Activated CD4-positive, alpha-beta memory T cell treated with anti-CD3 and anti-CD28 coated beads for 36 hours (primary cell): ENCODE results near the gene TBC1D8. TPM values are rescaled to one million over a fixed set of nuclear protein-coding genes. Genes with fewer than 3 reads are reported as not detected.

Experiments used
- CTCF ChIA-PET: fragments of 350-600 bp; sonication (Branson Sonifier 250); formaldehyde crosslinking; loops from one replicate; lab custom pipeline; 2021; ENCODE audit warnings: antibody characterized with exemption, inconsistent platforms; lab: Charles Lee
- POLR2A ChIA-PET: fragments of 350-600 bp; sonication (Branson Sonifier 250); formaldehyde crosslinking; loops from one replicate; lab custom pipeline; 2021; ENCODE audit warnings: antibody characterized with exemption; lab: Charles Lee
- DNase-seq: peaks from one replicate; pipeline ENCODE4 v3.0.0-alpha.2; 2020
- H3K27ac Mint-ChIP-seq: one replicate; pipeline ENCODE4 v1.8.0; 2021; ENCODE audit warnings: mixed read lengths
- H3K27me3 Mint-ChIP-seq: one replicate; pipeline ENCODE4 v1.8.0; 2021; ENCODE audit warnings: mixed read lengths
- H3K36me3 Mint-ChIP-seq: one replicate; pipeline ENCODE4 v1.8.0; 2021; ENCODE audit warnings: mixed read lengths
- H3K4me1 Mint-ChIP-seq: one replicate; pipeline ENCODE4 v1.8.0; 2021; ENCODE audit warnings: low read depth, mixed read lengths
- H3K4me3 Mint-ChIP-seq: one replicate; pipeline ENCODE4 v1.8.0; 2021; ENCODE audit warnings: mild to moderate bottlenecking, mixed read lengths
- H3K9me3 Mint-ChIP-seq: one replicate; pipeline ENCODE4 v1.8.0; 2021; ENCODE audit warnings: mixed read lengths
- intact Hi-C: fragments of 100-400 bp; cut with micrococcal nuclease; formaldehyde crosslinking; loops from one replicate; pipeline ENCODE4 v1.15.1; 2023
- total RNA-seq, 2 experiments: library from RNA; stranded (reverse); gene quantifications; one replicate each; pipeline ENCODE4 v1.2.3, GENCODE V29; 2021

TBC1D8 gene
- total RNA-seq, 2 experiments from 2014 or later = 1.5 to 1.6 TPM

DNA sequence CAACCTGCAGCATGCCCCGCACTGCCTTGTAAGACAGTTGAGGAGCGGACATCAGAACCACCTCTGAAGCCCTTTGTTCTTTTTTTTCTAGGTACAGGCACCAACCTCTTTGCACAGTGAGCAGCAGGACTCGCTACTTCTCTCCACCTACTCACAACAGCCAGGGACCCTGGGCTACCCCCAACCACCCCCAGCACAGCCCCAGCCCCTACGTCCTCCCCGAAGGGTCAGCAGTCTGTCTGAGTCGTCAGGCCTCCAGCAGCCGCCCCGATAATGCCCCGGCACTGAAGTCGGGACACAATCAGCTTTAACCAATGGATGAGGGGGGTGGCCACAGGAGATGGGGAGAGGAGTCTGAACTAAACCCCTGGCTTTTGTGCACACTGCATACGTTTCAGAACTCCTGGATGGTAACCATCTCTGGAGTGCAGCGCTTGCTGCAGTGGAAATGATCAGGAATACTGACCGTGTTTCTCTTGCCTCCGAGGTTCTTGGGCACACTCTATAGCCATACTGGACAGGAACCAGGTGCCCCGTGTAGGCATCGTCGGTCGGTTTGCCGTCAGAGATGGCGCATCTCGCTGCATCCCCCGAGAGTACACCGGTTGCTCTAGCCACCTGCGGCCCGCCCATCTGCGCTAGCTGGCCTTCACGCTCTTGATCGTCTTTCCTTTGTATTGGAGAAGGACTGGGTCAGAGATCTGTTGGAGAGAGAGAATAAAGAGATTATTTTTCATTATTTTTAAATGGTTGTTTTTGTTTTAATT lies 155.7 kb downstream of the TBC1D8 start:
- H3K27me3 Mint-ChIP-seq = no peaks in the 10 kb centered on the region
- H3K4me1 Mint-ChIP-seq = peaks cover 3% of the 10 kb centered on the region
- intact Hi-C loops = no loop called here
- H3K27ac Mint-ChIP-seq = no peak overlapping the region
- no peaks in the 10 kb centered on the region for H3K9me3 Mint-ChIP-seq
- H3K36me3 Mint-ChIP-seq = no peaks in the 10 kb centered on the region
- ChIA-PET POLR2A (no interaction called here), CTCF (no interaction called here)
- H3K4me3 Mint-ChIP-seq = no peak overlapping the region
- no peak for DNase-seq

DNA sequence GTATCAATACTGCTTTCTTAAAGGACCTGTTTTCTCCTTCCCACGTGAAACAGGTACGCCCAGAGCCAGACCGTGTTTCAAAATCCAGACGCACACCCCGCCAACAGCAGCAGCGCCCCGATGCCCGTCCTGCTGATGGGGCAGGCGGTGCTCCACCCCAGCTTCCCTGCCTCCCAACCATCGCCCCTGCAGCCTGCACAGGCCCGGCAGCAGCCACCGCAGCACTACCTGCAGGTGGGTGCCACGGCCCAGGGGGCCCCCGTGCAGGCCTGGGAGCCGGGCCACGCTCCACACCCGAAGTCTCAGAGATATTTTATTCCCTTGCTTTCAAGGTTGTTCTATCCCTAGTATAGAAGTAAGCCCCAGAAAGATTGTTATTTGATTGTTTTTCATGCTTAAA lies 157.9 kb downstream of the TBC1D8 start:
- Mint-ChIP-seq H3K4me3 (no peak overlapping the region), H3K4me1 (peaks cover 3% of the 10 kb centered on the region), H3K9me3 (no peaks in the 10 kb centered on the region), H3K27ac (no peak overlapping the region), H3K27me3 (no peaks in the 10 kb centered on the region), H3K36me3 (no peaks in the 10 kb centered on the region)
- CTCF ChIA-PET = no interaction called here
- intact Hi-C loops = no loop called here
- POLR2A ChIA-PET = no interaction called here
- no peak for DNase-seq

DNA sequence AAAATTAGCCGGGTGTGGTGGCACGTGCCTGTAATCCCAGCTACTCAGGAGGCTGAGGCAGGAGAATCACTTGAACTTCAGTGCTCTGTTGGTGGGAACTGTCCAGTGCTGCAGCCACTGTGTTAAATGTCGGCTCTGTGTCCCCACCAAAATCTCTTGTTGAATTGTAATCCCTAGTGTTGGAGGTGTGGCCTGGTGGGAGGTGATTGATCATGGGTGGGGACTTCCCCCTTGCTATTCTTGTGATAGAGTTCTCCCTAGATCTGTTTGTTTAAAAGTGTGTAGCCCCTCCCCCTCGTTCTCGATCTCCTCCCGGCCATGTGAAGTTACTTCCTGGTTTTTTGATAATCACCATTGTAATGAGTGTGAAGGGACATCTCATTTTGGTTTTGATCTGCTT lies 158.9 kb downstream of the TBC1D8 start:
- POLR2A ChIA-PET = no interaction called here
- H3K4me1 Mint-ChIP-seq = peaks cover 3% of the 10 kb centered on the region
- DNase-seq = peak; percentile 17
- H3K36me3 Mint-ChIP-seq = no peaks in the 10 kb centered on the region
- CTCF ChIA-PET = no interaction called here
- intact Hi-C loops = no loop called here
- no peaks in the 10 kb centered on the region for H3K27me3 Mint-ChIP-seq
- no peak overlapping the region for H3K4me3 Mint-ChIP-seq
- H3K27ac Mint-ChIP-seq = no peak overlapping the region
- no peaks in the 10 kb centered on the region for H3K9me3 Mint-ChIP-seq

- no peak overlapping the region for H3K4me3 Mint-ChIP-seq
- intact Hi-C loops = no loop called here
- H3K36me3 Mint-ChIP-seq = no peaks in the 10 kb centered on the region
- H3K9me3 Mint-ChIP-seq = no peaks in the 10 kb centered on the region
- POLR2A ChIA-PET = no interaction called here
- DNase-seq = no peak
- peaks cover 3% of the 10 kb centered on the region for H3K4me1 Mint-ChIP-seq
- no peak overlapping the region for H3K27ac Mint-ChIP-seq
- H3K27me3 Mint-ChIP-seq = no peaks in the 10 kb centered on the region
- CTCF ChIA-PET = interaction anchor here (0.5 to 1.1 kb wide), 2 partner anchors 242 to 384 kb away, joined by 3 read pairs; no protein-coding TSS in a partner anchor
Observed at GRCh38 chr2:100991404-100991773, 159.8 kb downstream of the TBC1D8 start.

DNA sequence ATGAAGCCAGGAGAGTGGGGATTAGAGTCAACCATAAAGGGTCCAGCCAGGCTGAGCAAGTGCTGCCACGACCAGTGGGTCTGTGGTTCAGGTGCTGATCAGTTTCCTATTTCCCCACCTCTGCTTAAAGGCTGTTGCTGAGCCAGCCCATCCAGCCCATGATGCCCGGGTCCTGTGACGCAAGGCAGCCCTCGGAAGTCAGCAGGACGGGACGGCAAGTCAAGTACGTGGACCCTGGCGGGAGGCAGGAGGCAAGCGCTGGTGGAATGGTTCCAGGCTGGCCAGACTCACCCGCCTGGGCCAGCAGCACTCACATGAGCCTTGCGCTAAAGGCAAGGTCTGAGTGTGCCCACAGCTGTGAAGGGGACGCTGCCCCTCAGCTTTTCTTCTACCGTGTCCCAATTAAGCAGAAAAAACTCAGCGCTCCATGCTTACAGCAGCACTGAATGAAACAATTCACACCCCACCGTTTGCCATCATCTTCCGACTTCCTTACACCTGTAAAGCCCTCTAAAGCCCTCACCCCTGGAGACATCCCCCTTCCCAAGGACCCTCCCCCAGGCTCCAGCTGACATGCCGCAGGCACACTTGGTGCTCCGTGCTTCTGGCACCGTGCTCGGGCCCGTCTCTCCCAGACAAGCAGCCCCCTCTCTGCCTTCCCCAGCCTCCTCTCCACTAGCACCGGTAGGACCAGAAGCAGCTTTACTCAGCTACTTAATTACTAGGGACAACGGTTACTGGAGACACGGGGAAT lies 160.4 kb downstream of the TBC1D8 start:
- Mint-ChIP-seq H3K27ac (no peak overlapping the region), H3K36me3 (no peaks in the 10 kb centered on the region), H3K9me3 (no peaks in the 10 kb centered on the region), H3K4me1 (peaks cover 3% of the 10 kb centered on the region), H3K27me3 (no peaks in the 10 kb centered on the region), H3K4me3 (no peak overlapping the region)
- DNase-seq = no peak
- intact Hi-C loops = no loop called here
- POLR2A ChIA-PET = no interaction called here
- CTCF ChIA-PET = interaction anchor here (0.5 to 1.1 kb wide), 2 partner anchors 241 to 384 kb away, joined by 3 read pairs; no protein-coding TSS in a partner anchor

DNA sequence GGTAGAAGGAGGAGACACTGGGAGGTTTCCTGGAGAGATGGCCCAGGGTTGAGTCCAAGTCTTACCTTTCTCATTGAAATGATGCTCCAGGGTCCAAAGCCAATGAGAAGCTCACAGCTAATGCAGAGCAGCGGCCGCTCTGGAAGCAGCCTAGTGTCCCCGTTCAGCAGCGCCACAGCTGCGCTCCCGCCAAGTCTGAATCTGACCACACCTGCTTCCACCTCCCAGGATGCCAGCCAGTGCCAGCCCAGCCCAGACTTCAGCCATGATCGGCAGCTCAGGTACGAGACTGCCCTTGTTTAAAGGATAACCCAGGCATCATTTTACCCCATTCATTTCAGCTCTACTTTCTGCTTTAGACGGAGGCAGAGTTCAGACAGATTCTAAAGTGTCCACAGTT lies 161.0 kb downstream of the TBC1D8 start:
- no peaks in the 10 kb centered on the region for H3K27me3 Mint-ChIP-seq
- H3K27ac Mint-ChIP-seq = no peak overlapping the region
- peaks cover 3% of the 10 kb centered on the region for H3K4me1 Mint-ChIP-seq
- CTCF ChIA-PET = interaction anchor here (1.1 to 1.6 kb wide), 2 partner anchors 383 to 396 kb away, joined by 3 to 5 read pairs; no protein-coding TSS in a partner anchor
- intact Hi-C loops = no loop called here
- DNase-seq = no peak
- no peaks in the 10 kb centered on the region for H3K36me3 Mint-ChIP-seq
- no peak overlapping the region for H3K4me3 Mint-ChIP-seq
- POLR2A ChIA-PET = no interaction called here
- H3K9me3 Mint-ChIP-seq = no peaks in the 10 kb centered on the region

GRCh38 chr2:100989666-100990065 lies 161.5 kb downstream of the TBC1D8 start:
- intact Hi-C loops = loop anchor here (5.0 to 10.0 kb wide), 2 partner anchors 175 to 562 kb away; no protein-coding TSS in a partner anchor
- peaks cover 2% of the 10 kb centered on the region for H3K27me3 Mint-ChIP-seq
- DNase-seq = no peak
- CTCF ChIA-PET = interaction anchor here (1.2 to 1.6 kb wide), 2 partner anchors 380 to 396 kb away, joined by 4 to 5 read pairs; no protein-coding TSS in a partner anchor
- POLR2A ChIA-PET = interaction anchor here (0.8 kb wide), 1 partner anchor 12 kb away, joined by 3 read pairs; the partner anchor contains the start of gene RPL31
- no peaks in the 10 kb centered on the region for H3K36me3 Mint-ChIP-seq
- H3K27ac Mint-ChIP-seq = no peak overlapping the region
- no peak overlapping the region for H3K4me3 Mint-ChIP-seq
- H3K4me1 Mint-ChIP-seq = peaks cover 5% of the 10 kb centered on the region
- no peaks in the 10 kb centered on the region for H3K9me3 Mint-ChIP-seq

DNA sequence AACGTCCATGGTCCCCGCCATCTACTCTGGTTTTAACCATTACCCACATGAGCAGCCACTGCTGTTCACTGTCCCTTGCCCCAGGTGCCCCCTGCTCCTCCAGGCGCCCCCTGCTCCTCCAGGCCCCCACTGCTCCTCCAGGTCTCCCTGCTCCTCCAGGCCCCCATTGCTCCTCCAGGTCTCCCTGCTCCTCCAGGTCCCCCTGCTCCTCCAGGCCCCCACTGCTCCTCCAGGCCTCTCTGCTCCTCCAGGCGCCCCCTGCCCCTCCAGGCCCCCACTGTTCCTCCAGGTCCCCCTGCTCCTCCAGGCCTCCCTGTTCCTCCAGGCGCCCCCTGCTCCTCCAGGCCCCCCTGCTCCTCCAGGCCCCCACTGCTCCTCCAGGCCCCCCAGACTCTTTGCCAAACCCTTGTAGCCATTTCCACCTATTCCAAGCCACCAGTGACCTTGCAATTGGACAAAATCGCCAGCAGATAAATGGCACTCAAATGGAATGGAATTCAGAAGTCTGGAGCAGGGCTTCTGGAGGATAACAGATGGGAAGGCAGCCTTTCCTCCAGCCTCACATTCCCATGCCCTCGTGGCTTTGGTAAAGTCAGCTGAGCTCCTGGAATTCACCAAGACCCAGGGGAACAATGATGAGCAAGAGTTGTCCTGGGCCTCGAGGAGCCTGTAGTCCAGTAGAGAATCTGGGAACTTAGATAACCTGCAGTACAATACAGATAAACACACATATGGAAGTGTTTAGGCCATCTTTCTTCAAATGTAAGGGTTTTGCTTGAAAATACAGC lies 162.4 kb downstream of the TBC1D8 start:
- no peak overlapping the region for H3K27ac Mint-ChIP-seq
- H3K9me3 Mint-ChIP-seq = no peaks in the 10 kb centered on the region
- H3K36me3 Mint-ChIP-seq = no peaks in the 10 kb centered on the region
- peaks cover 2% of the 10 kb centered on the region for H3K27me3 Mint-ChIP-seq
- peaks cover 5% of the 10 kb centered on the region for H3K4me1 Mint-ChIP-seq
- POLR2A ChIA-PET = interaction anchor here (0.7 to 1.4 kb wide), 3 partner anchors 13 to 368 kb away, joined by 3 read pairs; partner anchors contain the start of gene RPL31
- CTCF ChIA-PET = interaction anchor here (0.9 to 3.5 kb wide), 5 partner anchors 24 to 395 kb away, joined by 3 to 25 read pairs (median 5); no protein-coding TSS in a partner anchor
- DNase-seq = no peak
- no peak overlapping the region for H3K4me3 Mint-ChIP-seq
- intact Hi-C loops = loop anchor here (5.0 to 10.0 kb wide), 2 partner anchors 174 to 562 kb away; no protein-coding TSS in a partner anchor

GRCh38 chr2:100987974-100988373 lies 163.2 kb downstream of the TBC1D8 start:
- intact Hi-C loops = loop anchor here (5.0 to 10.0 kb wide), 2 partner anchors 173 to 561 kb away; no protein-coding TSS in a partner anchor
- Mint-ChIP-seq H3K27ac (no peak overlapping the region), H3K9me3 (no peaks in the 10 kb centered on the region), H3K27me3 (peaks cover 2% of the 10 kb centered on the region), H3K4me1 (peaks cover 5% of the 10 kb centered on the region), H3K36me3 (no peaks in the 10 kb centered on the region), H3K4me3 (no peak overlapping the region)
- no peak for DNase-seq
- ChIA-PET CTCF (interaction anchor here (0.7 to 3.9 kb wide), 6 partner anchors 25 to 394 kb away, joined by 3 to 25 read pairs (median 4); no protein-coding TSS in a partner anchor), POLR2A (interaction anchor here (0.7 to 1.4 kb wide), 2 partner anchors 14 to 367 kb away, joined by 3 read pairs; partner anchors contain the start of gene RPL31)

- no peak overlapping the region for H3K27ac Mint-ChIP-seq
- H3K4me1 Mint-ChIP-seq = peaks cover 4% of the 10 kb centered on the region
- DNase-seq = no peak
- H3K36me3 Mint-ChIP-seq = no peaks in the 10 kb centered on the region
- no peak overlapping the region for H3K4me3 Mint-ChIP-seq
- peaks cover 2% of the 10 kb centered on the region for H3K27me3 Mint-ChIP-seq
- ChIA-PET POLR2A (interaction anchor here (1.4 kb wide), 1 partner anchor 14 kb away, joined by 3 read pairs; the partner anchor contains the start of gene RPL31), CTCF (interaction anchor here (0.7 to 3.9 kb wide), 6 partner anchors 25 to 393 kb away, joined by 3 to 25 read pairs (median 4); no protein-coding TSS in a partner anchor)
- intact Hi-C loops = loop anchor here (5.0 to 10.0 kb wide), 2 partner anchors 173 to 560 kb away; no protein-coding TSS in a partner anchor
- H3K9me3 Mint-ChIP-seq = no peaks in the 10 kb centered on the region
Observed at GRCh38 chr2:100987536-100987935, 163.6 kb downstream of the TBC1D8 start.

DNA sequence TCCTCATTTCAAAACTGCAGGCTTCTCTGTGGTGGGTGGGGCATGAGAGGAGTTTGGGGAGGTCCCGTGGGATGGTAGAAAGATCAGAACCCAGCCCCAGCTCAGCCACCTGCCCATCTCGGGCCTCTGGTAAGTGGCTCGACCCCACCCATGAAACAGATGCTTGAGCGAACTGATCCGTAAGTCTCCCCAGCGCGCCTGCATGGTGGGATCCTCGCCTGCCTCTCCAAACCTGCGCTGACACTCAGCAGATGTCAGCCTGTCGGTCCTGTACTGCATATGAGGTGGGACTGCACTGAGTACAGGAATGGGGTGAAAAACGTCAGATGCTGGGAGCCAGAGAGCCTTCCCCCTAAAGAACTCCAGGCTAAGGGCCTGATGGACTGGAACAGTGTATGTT lies 165.0 kb downstream of the TBC1D8 start:
- POLR2A ChIA-PET = no interaction called here

More for the DNA sequence above, 165.0 kb downstream of the TBC1D8 start:
- DNase-seq = no peak
- Mint-ChIP-seq H3K27me3 (peaks cover 2% of the 10 kb centered on the region), H3K9me3 (no peaks in the 10 kb centered on the region), H3K4me1 (peaks cover 2% of the 10 kb centered on the region), H3K4me3 (no peak overlapping the region), H3K36me3 (no peaks in the 10 kb centered on the region), H3K27ac (no peak overlapping the region)
- intact Hi-C loops = loop anchor here (5.0 to 10.0 kb wide), 2 partner anchors 171 to 559 kb away; no protein-coding TSS in a partner anchor
- CTCF ChIA-PET = interaction anchor here (0.6 to 3.9 kb wide), 10 partner anchors 10 to 760 kb away, joined by 3 to 25 read pairs (median 4); no protein-coding TSS in a partner anchor
